Measurements from ENCODE around the gene LHPP. TPM values are rescaled to one million over a fixed set of nuclear protein-coding genes. Genes with fewer than 3 reads are reported as not detected.
A peak's percentile ranks its signal among the peaks of the same experiment; 100 is the strongest.

LHPP gene
- total and polyA plus RNA-seq, 2 experiments from 2014 or later = 19.1 to 40.6 TPM

DNA sequence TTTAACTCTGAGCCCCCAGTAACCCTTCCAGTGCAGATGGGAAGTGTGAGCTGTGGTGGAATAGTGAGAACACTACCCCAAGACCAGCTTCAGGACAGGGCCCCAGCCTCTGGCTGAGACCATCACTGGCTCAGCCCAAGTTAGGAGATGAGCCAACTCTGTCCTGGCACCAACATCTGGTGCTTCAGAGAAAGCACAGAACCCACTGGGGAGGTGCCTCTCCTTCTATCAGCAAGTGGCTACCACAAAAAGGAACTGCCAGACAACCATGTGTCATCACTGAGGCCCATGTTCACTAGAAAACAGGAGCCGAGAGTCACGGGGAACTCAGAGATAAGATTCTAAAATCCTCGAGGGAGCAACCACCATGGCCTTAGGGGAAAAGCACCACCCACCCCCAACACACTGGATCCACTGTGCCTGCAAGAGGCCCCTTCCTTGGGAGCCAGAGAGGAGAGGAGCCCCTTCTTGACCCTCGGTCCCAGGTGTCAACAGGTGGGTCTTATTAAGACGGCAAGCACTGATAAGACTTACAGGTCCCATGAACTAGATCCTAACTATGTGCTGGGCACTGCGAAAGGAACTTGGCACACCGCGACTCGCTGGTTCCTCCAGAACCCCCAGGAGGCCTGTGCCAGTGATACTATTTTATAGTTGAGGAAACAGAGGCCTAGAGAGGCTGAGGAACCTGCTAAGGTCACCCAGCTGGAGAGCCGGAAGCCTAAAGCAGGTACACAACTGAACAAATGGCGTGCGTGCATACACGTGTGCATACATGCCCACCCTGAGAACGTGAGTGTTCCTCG, 179.9 kb downstream of the LHPP start:
- no peak overlapping the region for H3K4me3 ChIP-seq
- H3K36me3 ChIP-seq = no peaks in the 10 kb centered on the region
- TF ChIP-seq, protein P1, sequence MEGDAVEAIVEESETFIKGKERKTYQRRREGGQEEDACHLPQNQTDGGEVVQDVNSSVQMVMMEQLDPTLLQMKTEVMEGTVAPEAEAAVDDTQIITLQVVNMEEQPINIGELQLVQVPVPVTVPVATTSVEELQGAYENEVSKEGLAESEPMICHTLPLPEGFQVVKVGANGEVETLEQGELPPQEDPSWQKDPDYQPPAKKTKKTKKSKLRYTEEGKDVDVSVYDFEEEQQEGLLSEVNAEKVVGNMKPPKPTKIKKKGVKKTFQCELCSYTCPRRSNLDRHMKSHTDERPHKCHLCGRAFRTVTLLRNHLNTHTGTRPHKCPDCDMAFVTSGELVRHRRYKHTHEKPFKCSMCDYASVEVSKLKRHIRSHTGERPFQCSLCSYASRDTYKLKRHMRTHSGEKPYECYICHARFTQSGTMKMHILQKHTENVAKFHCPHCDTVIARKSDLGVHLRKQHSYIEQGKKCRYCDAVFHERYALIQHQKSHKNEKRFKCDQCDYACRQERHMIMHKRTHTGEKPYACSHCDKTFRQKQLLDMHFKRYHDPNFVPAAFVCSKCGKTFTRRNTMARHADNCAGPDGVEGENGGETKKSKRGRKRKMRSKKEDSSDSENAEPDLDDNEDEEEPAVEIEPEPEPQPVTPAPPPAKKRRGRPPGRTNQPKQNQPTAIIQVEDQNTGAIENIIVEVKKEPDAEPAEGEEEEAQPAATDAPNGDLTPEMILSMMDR (IDR thresholded peaks at IDR 0.05; ENCODE audit: low read depth, low read length) = no peak
- H3K4me1 ChIP-seq (ENCODE audit: low read depth) = peaks cover 15% of the 10 kb centered on the region
- DNase-seq (ENCODE audit: low read depth in 1 of 2, low spot score in 1 of 2) = peak in 1 of 2 donors; percentile 80
- no peaks in the 10 kb centered on the region for H3K27me3 ChIP-seq
- no peaks in the 10 kb centered on the region for H3K9me3 ChIP-seq (ENCODE audit: low read depth)
- H3K27ac ChIP-seq = no peak overlapping the region

DNA sequence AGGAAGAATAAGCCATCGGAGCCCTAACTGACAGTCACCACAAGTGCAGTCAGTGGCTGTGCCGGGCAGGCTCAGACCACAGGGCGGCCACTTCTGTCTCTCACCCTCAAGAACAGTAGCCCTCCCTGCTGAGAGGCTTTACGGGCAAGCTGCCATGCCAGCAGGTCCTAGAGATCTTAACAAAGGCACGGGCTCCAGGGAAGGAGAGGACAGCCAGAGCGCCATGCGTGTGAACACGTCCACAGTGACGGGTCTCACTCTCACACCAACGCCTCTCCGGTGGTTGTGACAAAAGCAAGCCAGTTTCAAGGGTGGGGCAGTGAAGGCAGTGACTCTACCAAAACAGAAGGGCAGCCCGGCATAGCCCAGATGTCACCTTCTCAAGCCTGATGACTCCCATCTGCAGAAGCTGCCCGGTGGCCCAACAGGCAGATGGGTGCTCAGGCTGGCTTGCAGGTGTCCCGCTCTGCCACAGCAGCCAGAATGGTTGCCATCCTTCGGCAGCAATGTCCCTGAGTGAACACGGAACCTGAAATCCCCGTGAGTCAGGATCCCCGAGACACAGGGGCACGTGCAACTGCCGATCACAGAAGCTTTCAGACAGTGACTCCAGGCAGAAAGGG, 180.6 kb downstream of the LHPP start:
- TF ChIP-seq, protein P1 (IDR thresholded peaks at IDR 0.05; ENCODE audit: low read depth, low read length) = no peak
- peak overlapping the region; percentile 30 for H3K27ac ChIP-seq
- peaks cover 15% of the 10 kb centered on the region for H3K4me1 ChIP-seq (ENCODE audit: low read depth)

DNA sequence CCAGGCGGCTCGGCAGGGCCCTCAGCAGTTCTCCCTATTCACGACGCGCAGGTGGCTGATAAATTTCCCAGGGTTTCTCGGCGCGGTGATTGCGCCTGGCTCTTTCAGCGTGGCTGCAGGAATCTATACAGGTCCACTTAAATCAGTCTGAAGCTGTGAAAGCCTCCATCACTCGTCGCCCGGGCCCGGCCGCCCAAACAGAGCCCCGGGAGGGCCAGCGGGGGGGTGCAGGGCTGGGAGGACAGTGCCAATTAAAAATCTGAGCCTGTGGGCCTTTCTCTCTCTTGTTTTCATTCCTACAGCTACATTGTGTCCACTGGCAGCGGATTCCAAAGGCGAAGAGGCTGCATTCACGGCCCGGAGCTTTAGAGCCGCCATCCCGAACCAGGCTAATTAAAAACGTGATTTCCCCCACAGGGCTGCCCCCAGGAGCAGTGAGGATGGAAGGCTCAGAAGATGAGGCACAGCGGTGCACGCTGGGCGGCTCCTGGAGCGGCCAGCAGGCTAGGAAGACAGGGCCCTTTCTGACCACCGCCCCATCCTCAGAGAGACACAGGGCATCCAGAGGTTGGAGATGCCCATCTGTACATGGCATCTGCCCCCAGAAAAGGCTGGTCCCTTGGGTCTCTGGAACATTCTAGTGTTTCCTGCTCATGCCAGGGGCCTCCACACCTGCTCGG, 181.8 kb downstream of the LHPP start:
- TF ChIP-seq, protein P1 (IDR thresholded peaks at IDR 0.05; ENCODE audit: low read depth, low read length) = no peak
- Histone ChIP-seq H3K4me1 (ENCODE audit: low read depth) (peaks cover 16% of the 10 kb centered on the region), H3K4me3 (no peak overlapping the region), H3K27ac (peak overlapping the region; percentile 30), H3K36me3 (no peaks in the 10 kb centered on the region), H3K27me3 (no peaks in the 10 kb centered on the region), H3K9me3 (ENCODE audit: low read depth) (no peaks in the 10 kb centered on the region)
- DNase-seq (ENCODE audit: low read depth in 1 of 2, low spot score in 1 of 2) = no peak

More for the DNA sequence above, 180.6 kb downstream of the LHPP start:
- H3K4me3 ChIP-seq = no peak overlapping the region
- H3K27me3 ChIP-seq = no peaks in the 10 kb centered on the region
- no peaks in the 10 kb centered on the region for H3K36me3 ChIP-seq
- no peaks in the 10 kb centered on the region for H3K9me3 ChIP-seq (ENCODE audit: low read depth)
- no peak for DNase-seq (ENCODE audit: low read depth in 1 of 2, low spot score in 1 of 2)

DNA sequence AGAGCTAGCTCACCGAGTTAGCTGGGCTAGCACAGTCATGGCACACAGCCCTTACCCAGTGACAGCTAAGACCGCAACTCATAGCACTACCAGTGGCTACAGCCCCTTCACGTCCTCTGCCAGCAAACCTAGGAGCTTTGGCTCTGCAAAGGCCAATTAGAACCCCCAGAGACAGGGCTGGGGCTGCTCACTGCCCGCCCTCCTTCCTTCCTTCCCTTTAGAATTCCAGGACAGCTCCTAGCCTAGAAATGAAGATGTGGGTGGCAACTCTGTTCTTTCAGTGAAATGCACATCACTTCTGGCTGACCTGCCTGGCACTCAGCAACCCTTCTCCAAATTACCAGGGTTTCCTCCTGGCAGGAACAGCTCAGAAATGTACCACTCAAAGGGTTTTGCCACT, 182.6 kb downstream of the LHPP start:
- H3K4me1 ChIP-seq (ENCODE audit: low read depth) = peaks cover 23% of the 10 kb centered on the region
- DNase-seq (ENCODE audit: low read depth in 1 of 2, low spot score in 1 of 2) = no peak
- no peak overlapping the region for H3K27ac ChIP-seq

DNA sequence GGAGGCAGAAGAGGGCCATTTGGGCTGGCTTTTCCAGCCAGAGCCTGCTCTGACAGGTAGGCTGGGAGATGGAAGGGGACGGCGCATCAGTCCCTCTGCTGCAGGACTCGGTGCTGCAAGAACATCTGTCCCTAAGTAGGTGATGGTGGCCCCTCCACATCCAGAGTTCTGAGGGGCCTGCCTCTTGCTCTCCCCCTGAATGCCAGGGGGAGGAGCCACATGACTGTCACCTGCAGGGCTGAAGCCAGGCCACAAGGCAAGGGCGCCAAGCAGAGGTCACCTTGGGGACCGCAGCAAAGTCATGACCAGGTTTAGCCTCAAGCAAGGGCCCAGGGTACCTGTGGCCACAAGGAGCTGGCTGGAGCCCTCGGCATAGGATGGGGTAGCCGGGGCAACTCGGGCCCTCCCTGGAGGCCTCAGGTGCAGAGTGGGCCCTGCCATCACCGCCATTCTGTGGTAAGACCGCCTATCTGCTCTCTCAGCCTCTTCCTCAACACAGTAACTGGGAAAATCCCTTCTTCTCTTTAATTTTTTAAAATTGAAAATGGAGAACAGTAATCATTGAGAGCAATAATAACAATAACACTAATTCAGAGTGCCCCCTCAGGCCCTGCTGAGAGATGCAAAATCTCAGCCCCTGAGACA, 183.3 kb downstream of the LHPP start:
- H3K36me3 ChIP-seq = no peaks in the 10 kb centered on the region
- no peak overlapping the region for H3K27ac ChIP-seq
- H3K4me1 ChIP-seq (ENCODE audit: low read depth) = peaks cover 23% of the 10 kb centered on the region
- TF ChIP-seq, protein P1 (IDR thresholded peaks at IDR 0.05; ENCODE audit: low read depth, low read length) = no peak
- DNase-seq (ENCODE audit: low read depth in 1 of 2, low spot score in 1 of 2) = no peak
- H3K4me3 ChIP-seq = no peak overlapping the region
- no peaks in the 10 kb centered on the region for H3K27me3 ChIP-seq
- no peaks in the 10 kb centered on the region for H3K9me3 ChIP-seq (ENCODE audit: low read depth)

More for the DNA sequence above, 182.6 kb downstream of the LHPP start:
- H3K27me3 ChIP-seq = no peaks in the 10 kb centered on the region
- TF ChIP-seq, protein P1 (IDR thresholded peaks at IDR 0.05; ENCODE audit: low read depth, low read length) = no peak
- H3K36me3 ChIP-seq = no peaks in the 10 kb centered on the region
- H3K9me3 ChIP-seq (ENCODE audit: low read depth) = no peaks in the 10 kb centered on the region
- H3K4me3 ChIP-seq = no peak overlapping the region
